ENCODE data around the gene MAPK8IP3. TPM values are rescaled to one million over a fixed set of nuclear protein-coding genes. Genes with fewer than 3 reads are reported as not detected.

The MAPK8IP3 gene
- total RNA-seq, 1 experiment from 2014 or later = 77.4 TPM

GRCh38 chr16:1771188-1771863 is 65.3 kb downstream of the MAPK8IP3 start, which contains the start of gene NME3:
Gene NME3, minus strand, starts transcription at chr16:1771543. Its CDS starts 9 bp downstream, at chr16:1771534.
- H3K4me1 Mint-ChIP-seq (ENCODE audit: insufficient read depth, unreplicated experiment) = peaks cover 7% of the 10 kb centered on the region
- ChIA-PET POLR2A (interaction anchor here (0.6 to 7.7 kb wide), 11 partner anchors 10 to 161 kb away, joined by 3 to 137 read pairs (median 18); partner anchors contain the start of genes JPT2, MAPK8IP3, NUBP2 and SPSB3), CTCF (interaction anchor here (0.7 to 1.4 kb wide), 3 partner anchors 25 to 87 kb away, joined by 3 to 6 read pairs (median 4); no protein-coding TSS in a partner anchor)
- H3K36me3 Mint-ChIP-seq (ENCODE audit: insufficient read depth, unreplicated experiment) = peaks cover 58% of the 10 kb centered on the region
- H3K27me3 Mint-ChIP-seq (ENCODE audit: insufficient read depth, unreplicated experiment) = no peaks in the 10 kb centered on the region
- DNase-seq (ENCODE audit: unreplicated experiment) = peak; percentile 66
- no TSS peak for BruUV-seq (replicated peaks)
- H3K9me3 Mint-ChIP-seq (ENCODE audit: unreplicated experiment) = no peaks in the 10 kb centered on the region
- H3K27ac Mint-ChIP-seq (ENCODE audit: low read depth, unreplicated experiment) = peak within 1 kb of the TSS; percentile 80
- intact Hi-C loops (cut with micrococcal nuclease) = loop anchor here (1.0 to 2.0 kb wide), 2 partner anchors 27 to 64 kb away; no protein-coding TSS in a partner anchor
- peak within 1 kb of the TSS; percentile 80 for H3K4me3 Mint-ChIP-seq (ENCODE audit: unreplicated experiment)
- TF ChIP-seq, protein P1, sequence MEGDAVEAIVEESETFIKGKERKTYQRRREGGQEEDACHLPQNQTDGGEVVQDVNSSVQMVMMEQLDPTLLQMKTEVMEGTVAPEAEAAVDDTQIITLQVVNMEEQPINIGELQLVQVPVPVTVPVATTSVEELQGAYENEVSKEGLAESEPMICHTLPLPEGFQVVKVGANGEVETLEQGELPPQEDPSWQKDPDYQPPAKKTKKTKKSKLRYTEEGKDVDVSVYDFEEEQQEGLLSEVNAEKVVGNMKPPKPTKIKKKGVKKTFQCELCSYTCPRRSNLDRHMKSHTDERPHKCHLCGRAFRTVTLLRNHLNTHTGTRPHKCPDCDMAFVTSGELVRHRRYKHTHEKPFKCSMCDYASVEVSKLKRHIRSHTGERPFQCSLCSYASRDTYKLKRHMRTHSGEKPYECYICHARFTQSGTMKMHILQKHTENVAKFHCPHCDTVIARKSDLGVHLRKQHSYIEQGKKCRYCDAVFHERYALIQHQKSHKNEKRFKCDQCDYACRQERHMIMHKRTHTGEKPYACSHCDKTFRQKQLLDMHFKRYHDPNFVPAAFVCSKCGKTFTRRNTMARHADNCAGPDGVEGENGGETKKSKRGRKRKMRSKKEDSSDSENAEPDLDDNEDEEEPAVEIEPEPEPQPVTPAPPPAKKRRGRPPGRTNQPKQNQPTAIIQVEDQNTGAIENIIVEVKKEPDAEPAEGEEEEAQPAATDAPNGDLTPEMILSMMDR (IDR thresholded peaks at IDR 0.05; ENCODE audit: unreplicated experiment) = no peak

DNA sequence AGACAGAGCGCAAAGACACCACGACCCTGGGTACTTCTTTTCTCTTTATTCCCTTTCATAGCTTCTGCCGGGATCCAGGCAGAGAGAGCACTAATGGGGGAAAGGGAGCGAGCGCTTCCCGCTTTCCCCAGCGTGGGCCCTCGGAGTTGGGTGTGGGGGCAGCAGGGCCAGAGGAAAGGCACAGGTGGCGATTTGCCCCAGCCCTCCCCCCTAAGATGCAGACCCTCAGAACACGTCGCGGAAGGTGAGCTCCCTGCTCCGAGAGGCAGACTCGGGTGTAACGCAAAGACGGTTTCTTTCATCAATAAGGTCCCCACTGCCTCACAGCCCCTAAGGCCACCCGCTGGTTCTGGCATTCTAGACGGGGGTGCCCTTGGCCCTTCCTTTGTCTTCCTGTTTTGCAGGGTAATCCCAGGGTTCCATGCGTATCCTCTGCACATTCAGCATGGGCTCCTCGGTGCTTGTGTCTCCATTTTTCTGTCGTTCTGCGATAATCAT is 65.9 kb downstream of the MAPK8IP3 start:
- peak; percentile 33 for DNase-seq (ENCODE audit: unreplicated experiment)
- Mint-ChIP-seq H3K4me3 (ENCODE audit: unreplicated experiment) (peak overlapping the region; percentile 80), H3K27me3 (ENCODE audit: insufficient read depth, unreplicated experiment) (no peaks in the 10 kb centered on the region), H3K4me1 (ENCODE audit: insufficient read depth, unreplicated experiment) (peaks cover 7% of the 10 kb centered on the region), H3K36me3 (ENCODE audit: insufficient read depth, unreplicated experiment) (peaks cover 59% of the 10 kb centered on the region), H3K27ac (ENCODE audit: low read depth, unreplicated experiment) (peak overlapping the region; percentile 35), H3K9me3 (ENCODE audit: unreplicated experiment) (no peaks in the 10 kb centered on the region)
- TSS peak; percentile 85 for BruUV-seq (replicated peaks)
- CTCF ChIA-PET = interaction anchor here (0.7 to 1.4 kb wide), 3 partner anchors 26 to 87 kb away, joined by 3 to 6 read pairs (median 4); no protein-coding TSS in a partner anchor
- POLR2A ChIA-PET = interaction anchor here (0.6 to 7.7 kb wide), 13 partner anchors 10 to 188 kb away, joined by 3 to 137 read pairs (median 5); partner anchors contain the start of genes JPT2, MAPK8IP3, NDUFB10 and NUBP2
- intact Hi-C loops (cut with micrococcal nuclease) = loop anchor here (1.0 to 2.0 kb wide), 2 partner anchors 27 to 65 kb away; no protein-coding TSS in a partner anchor
- TF ChIP-seq, protein P1 (IDR thresholded peaks at IDR 0.05; ENCODE audit: unreplicated experiment) = no peak

- POLR2A ChIA-PET = interaction anchor here (0.6 to 7.7 kb wide), 20 partner anchors 8 to 908 kb away, joined by 3 to 137 read pairs (median 4); partner anchors contain the start of genes CRAMP1, FAHD1, HAGH and IFT140
- TF ChIP-seq, protein P1 (IDR thresholded peaks at IDR 0.05; ENCODE audit: unreplicated experiment) = no peak
- H3K4me3 Mint-ChIP-seq (ENCODE audit: unreplicated experiment) = peak within 1 kb of the TSS; percentile 80
- intact Hi-C loops (cut with micrococcal nuclease) = no loop called here
- H3K27ac Mint-ChIP-seq (ENCODE audit: low read depth, unreplicated experiment) = peak within 1 kb of the TSS; percentile 80
- H3K36me3 Mint-ChIP-seq (ENCODE audit: insufficient read depth, unreplicated experiment) = peaks cover 59% of the 10 kb centered on the region
- H3K27me3 Mint-ChIP-seq (ENCODE audit: insufficient read depth, unreplicated experiment) = no peaks in the 10 kb centered on the region
- no peaks in the 10 kb centered on the region for H3K9me3 Mint-ChIP-seq (ENCODE audit: unreplicated experiment)
- CTCF ChIA-PET = interaction anchor here (0.7 to 1.4 kb wide), 3 partner anchors 26 to 57 kb away, joined by 3 to 6 read pairs (median 3); no protein-coding TSS in a partner anchor
- no TSS peak for BruUV-seq (replicated peaks)
- DNase-seq (ENCODE audit: unreplicated experiment) = no peak
- H3K4me1 Mint-ChIP-seq (ENCODE audit: insufficient read depth, unreplicated experiment) = peaks cover 7% of the 10 kb centered on the region
Measured at GRCh38 chr16:1772362-1772907, 66.4 kb downstream of the MAPK8IP3 start, which contains the start of gene EME2. Gene EME2, plus strand, starts transcription at chr16:1772810. Its CDS starts 418 bp downstream, at chr16:1773228.

Data from MCF 10A (cell line).